Right forelimb (tissue), 1 donor: ENCODE results near the gene ZCCHC10.
A peak's percentile ranks its signal among the peaks of the same experiment; 100 is the strongest.
"Not testable (repeated sequence)": the region's sequence is repeated elsewhere in the genome, so short reads cannot be mapped to it uniquely, and the experiment has no call there.

ENCODE experiments used
- DNase-seq: peaks from one replicate; pipeline ENCODE4 v3.0.0-alpha.2; 2018

The ZCCHC10 gene

GRCh38 chr5:133025804-133026663 lies at the start of gene ZCCHC10:
ZCCHC10 (minus strand) TSS chr5:133026549; CDS start chr5:133026537, 12 bp downstream.
- DNase-seq: peak; percentile 94

DNA sequence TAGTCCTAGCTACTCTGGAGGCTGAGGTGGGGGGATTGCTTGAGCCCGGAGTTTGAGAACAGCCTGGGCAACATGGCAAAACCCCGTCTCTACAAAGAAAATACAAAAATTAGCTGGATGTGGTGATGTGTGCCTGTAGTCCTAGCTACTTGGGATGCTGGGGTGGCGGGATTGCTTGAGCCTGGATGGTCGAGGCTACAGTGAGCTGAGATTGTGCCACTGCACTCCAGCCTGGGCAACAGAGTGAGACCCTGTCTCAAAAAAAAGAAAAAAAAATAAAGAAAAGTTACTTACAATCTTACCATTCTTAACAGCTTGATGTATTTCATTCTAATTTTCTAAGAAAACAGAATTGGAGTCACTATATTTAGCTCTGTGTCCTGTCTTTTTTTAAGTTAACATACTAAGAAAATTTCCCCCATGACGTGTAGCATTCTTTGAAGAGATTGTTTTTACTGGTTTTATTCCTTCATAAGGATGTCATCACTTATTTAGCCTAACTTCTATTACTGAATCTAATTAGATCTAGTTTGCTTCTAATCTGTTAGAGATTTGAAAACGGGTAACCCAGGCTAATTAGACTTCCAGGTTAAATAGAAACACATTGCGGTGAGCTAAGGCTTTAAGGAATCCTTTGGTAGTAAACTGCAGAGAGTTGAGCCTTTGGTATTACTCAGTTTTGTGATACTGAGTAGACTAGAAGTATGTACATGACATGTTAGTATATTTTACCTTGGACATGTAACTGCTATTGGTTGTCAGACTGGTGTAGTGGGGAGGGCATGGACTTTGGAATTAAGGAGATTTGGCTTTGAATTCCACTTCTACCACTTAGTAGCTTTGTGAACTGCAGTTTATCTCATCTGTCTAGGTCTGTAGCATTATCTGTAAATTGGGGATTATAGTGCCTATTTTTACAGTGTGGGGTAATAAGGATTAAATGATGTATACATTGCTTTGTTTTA lies 49.5 kb upstream of the ZCCHC10 start:
- no peak for DNase-seq

GRCh38 chr5:133072021-133072420 lies 45.7 kb upstream of the ZCCHC10 start:
- no peak for DNase-seq

DNA sequence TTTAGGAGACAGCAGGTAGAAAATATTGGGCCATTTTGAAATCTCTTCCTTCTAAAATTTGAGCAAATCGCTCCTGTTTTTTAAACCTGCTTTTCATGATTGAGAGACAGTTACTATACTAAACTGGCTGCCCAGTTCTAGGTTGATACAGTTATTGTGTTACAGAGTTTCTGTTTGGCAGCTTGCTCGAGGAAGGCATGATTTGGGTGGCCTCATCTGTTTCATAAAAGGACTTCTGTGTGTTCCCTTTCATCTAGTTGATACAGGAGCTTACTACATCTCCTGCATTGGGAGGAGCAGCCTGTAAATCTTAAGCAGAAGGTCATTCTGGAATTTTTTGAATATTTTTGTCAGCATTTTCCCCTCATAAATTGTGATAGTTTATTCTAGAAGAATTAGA lies 39.7 kb upstream of the ZCCHC10 start:
- no peak for DNase-seq

- no peak for DNase-seq
These were observed 39.1 kb upstream of the ZCCHC10 start for GRCh38 chr5:133065471-133065870.

GRCh38 chr5:133063965-133064364 lies 37.6 kb upstream of the ZCCHC10 start:
- no peak for DNase-seq

- no peak for DNase-seq
These were observed 35.9 kb upstream of the ZCCHC10 start for GRCh38 chr5:133062276-133062675.

DNA sequence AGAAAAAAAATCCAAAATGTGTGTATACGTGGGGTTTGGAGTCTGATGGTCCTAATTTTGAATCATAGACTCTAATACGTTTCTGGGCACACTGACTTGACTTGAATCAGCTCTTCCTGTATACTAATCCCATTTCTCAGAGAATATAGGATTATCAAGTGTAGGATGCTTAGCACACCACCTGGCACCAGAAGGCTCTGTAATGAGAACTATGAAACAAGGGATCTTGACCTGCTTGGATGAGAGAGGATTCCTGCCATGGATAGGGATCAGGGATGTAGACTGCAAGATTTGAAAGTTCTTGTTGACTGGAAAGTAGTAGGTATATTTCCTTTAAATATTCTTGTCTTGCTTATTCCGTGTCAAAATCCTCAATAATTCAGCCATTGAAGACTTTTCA lies 33.3 kb upstream of the ZCCHC10 start:
- DNase-seq: no peak

DNA sequence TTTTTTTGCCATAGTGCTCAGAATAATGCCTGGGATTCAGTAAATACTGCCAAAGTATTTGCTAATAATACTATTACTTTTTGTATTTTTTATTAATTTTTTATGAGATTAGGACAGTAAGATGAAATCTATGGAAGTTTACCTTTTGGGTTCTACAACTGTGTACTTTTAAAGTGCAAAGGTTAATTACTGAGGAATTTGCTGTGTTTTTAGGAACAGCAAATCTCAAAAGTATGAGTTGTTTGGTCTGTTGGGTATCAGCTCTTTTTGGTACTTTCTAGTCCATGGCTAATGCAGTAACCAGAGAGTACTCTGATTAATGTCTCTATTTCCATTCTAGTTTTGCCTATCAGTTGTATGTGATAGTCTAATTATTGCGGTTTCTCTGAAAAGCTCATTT lies 30.5 kb upstream of the ZCCHC10 start:
- no peak for DNase-seq

DNA sequence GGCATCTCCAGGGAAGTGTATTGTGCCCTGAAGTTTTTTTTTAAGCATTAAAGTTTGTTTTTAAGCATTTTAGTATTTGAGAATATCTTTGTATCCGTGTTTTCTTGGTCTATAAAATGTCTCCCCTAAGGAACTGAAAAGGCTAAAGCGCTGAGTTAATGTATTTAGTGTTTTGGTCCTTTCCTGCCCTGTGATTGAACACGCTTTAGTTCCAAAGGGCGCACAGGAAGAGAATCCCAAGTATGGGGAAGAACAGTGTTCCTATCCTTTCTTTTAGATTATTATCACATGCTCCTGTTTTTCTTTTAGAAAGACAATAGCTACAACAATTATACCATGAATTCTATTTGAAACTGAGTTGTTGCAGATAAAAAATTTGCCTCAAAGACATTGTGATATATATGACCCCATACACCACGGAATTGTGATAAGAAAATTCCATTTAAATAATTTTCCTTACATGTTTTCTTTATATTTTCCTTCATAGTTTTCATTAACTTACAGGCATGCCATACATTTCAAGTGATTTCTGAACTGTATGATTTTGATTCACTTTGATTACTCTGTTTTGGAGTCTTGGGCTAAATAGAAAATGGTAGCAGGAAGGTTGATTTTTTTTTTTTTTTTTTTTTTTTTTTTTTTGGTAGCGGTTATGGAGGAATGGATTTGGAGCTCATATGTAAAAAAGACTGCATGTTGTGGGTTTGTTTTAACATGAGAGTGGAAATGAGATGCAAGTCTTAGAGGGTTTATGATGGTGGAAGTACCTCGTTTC lies 28.5 kb upstream of the ZCCHC10 start:
- DNase-seq: no peak

DNA sequence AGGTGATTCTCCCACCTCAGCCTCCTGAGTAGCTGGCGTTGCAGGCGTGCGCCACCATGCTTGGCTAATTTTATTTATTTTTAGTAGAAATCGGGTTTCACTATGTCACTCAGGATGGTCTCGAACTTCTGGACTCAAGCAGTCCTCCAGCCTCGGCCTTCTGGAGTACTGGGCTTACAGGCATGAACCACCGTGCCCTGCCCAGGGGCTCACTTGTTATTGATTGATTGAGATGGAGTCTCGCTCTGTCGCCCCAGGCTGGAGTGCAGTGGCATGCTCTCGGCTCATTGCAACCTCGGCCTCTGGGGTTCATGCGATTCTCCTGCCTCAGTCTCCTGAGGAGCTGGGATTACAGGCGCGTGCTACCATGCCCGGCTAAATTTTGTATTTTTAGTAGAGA lies 27.1 kb upstream of the ZCCHC10 start:
- no peak for DNase-seq

- DNase-seq: peak; percentile 64
These were observed 26.2 kb upstream of the ZCCHC10 start for GRCh38 chr5:133052317-133053175.

DNA sequence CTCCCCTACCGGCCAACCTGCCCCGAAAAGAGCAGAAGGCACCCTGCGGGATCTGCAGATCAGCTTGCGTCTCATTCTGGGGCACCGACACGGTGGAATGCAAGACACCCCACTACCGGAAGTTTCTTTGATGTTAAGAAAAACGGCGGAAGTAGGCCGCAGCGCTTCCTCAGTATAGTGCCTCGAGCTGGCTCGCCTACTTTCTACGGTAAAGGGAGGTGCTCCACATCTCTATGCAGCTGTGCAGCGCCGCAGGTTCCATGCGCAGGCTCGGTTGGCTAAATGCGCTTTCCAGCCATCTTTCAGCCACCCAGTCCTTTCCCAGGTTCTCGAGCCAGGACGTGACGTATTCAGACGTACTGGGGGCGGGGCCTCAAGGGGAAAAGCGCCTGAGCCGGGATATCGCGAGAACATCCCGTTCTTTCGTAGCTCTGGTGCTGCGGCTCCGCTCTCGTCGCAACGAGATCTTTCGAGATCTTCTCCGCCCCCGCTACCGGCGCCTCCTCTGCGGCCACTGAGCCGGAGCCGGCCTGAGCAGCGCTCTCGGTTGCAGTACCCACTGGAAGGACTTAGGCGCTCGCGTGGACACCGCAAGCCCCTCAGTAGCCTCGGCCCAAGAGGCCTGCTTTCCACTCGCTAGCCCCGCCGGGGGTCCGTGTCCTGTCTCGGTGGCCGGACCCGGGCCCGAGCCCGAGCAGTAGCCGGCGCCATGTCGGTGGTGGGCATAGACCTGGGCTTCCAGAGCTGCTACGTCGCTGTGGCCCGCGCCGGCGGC lies 25.4 kb upstream of the ZCCHC10 start, which contains the start of gene HSPA4:
TSS of gene HSPA4 (plus strand) at position 472 of the 775 bp plus-strand sequence. CDS start at position 710, 238 bp downstream.
- peak; percentile 99 for DNase-seq

- no peak for DNase-seq
These were observed 24.8 kb upstream of the ZCCHC10 start for GRCh38 chr5:133051061-133051541.

GRCh38 chr5:133050521-133050920 lies 24.2 kb upstream of the ZCCHC10 start:
- no peak for DNase-seq

- no peak for DNase-seq
These were observed 23.3 kb upstream of the ZCCHC10 start for GRCh38 chr5:133049726-133050048.

DNA sequence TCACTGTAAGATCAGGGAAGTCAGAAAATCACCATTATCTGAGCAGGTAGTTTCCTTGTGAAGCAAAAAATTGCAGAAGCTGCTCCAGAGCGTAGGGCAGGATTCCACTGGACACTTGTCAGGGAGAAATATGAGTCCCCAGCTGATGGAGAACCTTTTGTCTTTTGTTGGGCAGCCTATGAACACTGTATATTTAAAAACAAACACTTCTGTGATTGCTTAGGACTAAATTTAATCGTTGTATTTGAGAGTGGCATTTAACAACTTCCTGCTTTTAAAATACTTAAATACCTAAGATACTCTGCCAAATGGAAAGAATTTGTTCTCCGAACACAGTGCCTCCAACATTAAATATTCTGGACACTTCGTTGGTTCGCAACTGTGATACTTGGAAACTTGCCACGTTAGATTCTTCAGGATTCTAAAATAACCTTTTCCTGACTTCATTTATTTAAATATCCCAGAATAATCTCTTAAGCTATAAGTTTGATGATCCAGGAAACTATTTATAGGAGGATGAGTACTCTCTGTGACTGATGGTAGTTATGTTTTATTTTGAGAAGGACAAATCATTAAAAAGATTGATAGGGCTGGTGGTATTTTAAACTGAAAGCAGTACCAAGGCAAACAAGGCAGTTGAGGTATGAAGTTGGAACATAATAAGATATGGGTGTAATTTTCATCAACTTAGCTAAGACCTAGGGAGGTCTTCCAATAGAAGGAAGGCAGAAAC lies 22.8 kb upstream of the ZCCHC10 start:
- no peak for DNase-seq

GRCh38 chr5:133047404-133047803 lies 21.1 kb upstream of the ZCCHC10 start:
- DNase-seq: no peak

- DNase-seq: not testable (repeated sequence)
These were observed 20.2 kb upstream of the ZCCHC10 start for GRCh38 chr5:133046560-133046959.

GRCh38 chr5:133041910-133042309 lies 15.6 kb upstream of the ZCCHC10 start:
- DNase-seq: no peak
